IMR-90 (cell line): ENCODE measurements around the gene NCKAP5. TPM values are rescaled to one million over a fixed set of nuclear protein-coding genes. Genes with fewer than 3 reads are reported as not detected.
A peak's percentile ranks its signal among the peaks of the same experiment; 100 is the strongest.

Experiments used
- ATAC-seq: fragments of 200-7000 bp; cut with Tn5 transposase; 2 replicates; pipeline ENCODE4 v1.9.1; 2020; ENCODE audit warnings: low read depth, mild to moderate bottlenecking, moderate library complexity
- BruUV-seq: library from RNA; stranded (reverse); fragments of 400-500 nt; replicated peaks from 2 replicates; lab custom pipeline; 2021; lab: Mats Ljungman, UMichigan
- CTCF ChIA-PET: fragments of 300-600 bp; formaldehyde crosslinking; extraction: SDS; loops from one replicate; lab custom pipeline; 2021; ENCODE audit warnings: antibody characterized with exemption; lab: Yijun Ruan, JAX
- POLR2A ChIA-PET: fragments of 300-600 bp; sonication (Branson Sonifier 250); formaldehyde crosslinking; loops from one replicate; lab custom pipeline; 2022; ENCODE audit warnings: antibody characterized with exemption; ENCODE audit not compliant: unreplicated experiment; lab: Charles Lee
- DNase-seq: peaks from one replicate; pipeline ENCODE4 v3.0.0; 2013
- H2AFZ ChIP-seq: replicated peaks from 2 replicates; pipeline ENCODE3; 2013; ENCODE audit warnings: low read length, mild to moderate bottlenecking; ENCODE audit not compliant: poor library complexity
- H2AK5ac ChIP-seq: 2 replicates; pipeline ENCODE4 v1.6.1; 2013; ENCODE audit warnings: low read depth, low read length, inconsistent platforms
- H2AK9ac ChIP-seq: replicated peaks from 2 replicates; pipeline ENCODE3; 2013; ENCODE audit warnings: mild to moderate bottlenecking, low read depth, low read length, moderate library complexity; ENCODE audit not compliant: poor library complexity
- H2BK120ac ChIP-seq: 2 replicates; pipeline ENCODE4 v1.6.1; 2013; ENCODE audit warnings: low read depth, low read length, inconsistent platforms
- H2BK15ac ChIP-seq: 3 replicates; pipeline ENCODE4 v1.6.1; 2013; ENCODE audit warnings: low read depth, low read length, inconsistent platforms
- H2BK20ac ChIP-seq: 2 replicates; pipeline ENCODE4 v1.6.1; 2013; ENCODE audit warnings: low read depth, mild to moderate bottlenecking, inconsistent platforms, low read length, moderate library complexity
- H2BK5ac ChIP-seq: 2 replicates; pipeline ENCODE4 v1.6.1; 2013; ENCODE audit warnings: mild to moderate bottlenecking, low read depth, low read length, inconsistent platforms; ENCODE audit not compliant: poor library complexity, severe bottlenecking
- H3K14ac ChIP-seq: replicated peaks from 2 replicates; pipeline ENCODE4 v1.6.1; 2013; ENCODE audit warnings: low read depth, low read length, inconsistent platforms
- H3K18ac ChIP-seq: 2 replicates; pipeline ENCODE4 v1.6.1; 2013; ENCODE audit warnings: low read depth, low read length, control low read depth
- H3K23ac ChIP-seq: 2 replicates; pipeline ENCODE4 v1.6.1; 2013; ENCODE audit warnings: low read depth, low read length, inconsistent platforms
- H3K27ac ChIP-seq: 2 replicates; pipeline ENCODE4 v1.5.1; 2013; ENCODE audit warnings: mild to moderate bottlenecking, control low read depth, low read length; ENCODE audit not compliant: insufficient read depth
- H3K27me3 ChIP-seq: 2 replicates; pipeline ENCODE4 v1.6.1; 2013; ENCODE audit warnings: low read length; ENCODE audit not compliant: control insufficient read depth, insufficient read depth
- H3K36me3 ChIP-seq: 2 replicates; pipeline ENCODE4 v1.6.1; 2013; ENCODE audit warnings: low read length, mixed read lengths; ENCODE audit not compliant: control insufficient read depth, insufficient read depth
- H3K4ac ChIP-seq: 2 replicates; pipeline ENCODE4 v1.6.1; 2013; ENCODE audit warnings: low read depth, low read length, inconsistent platforms
- H3K4me1 ChIP-seq: 2 replicates; pipeline ENCODE4 v1.6.1; 2013; ENCODE audit warnings: low read length, mixed read lengths; ENCODE audit not compliant: control insufficient read depth, insufficient read depth
- H3K4me2 ChIP-seq: 2 replicates; pipeline ENCODE4 v1.6.1; 2013; ENCODE audit warnings: low read depth, mild to moderate bottlenecking, control low read depth, low read length, moderate library complexity
- H3K4me3 ChIP-seq: 2 replicates; pipeline ENCODE4 v1.5.1; 2013; ENCODE audit warnings: low read depth, mild to moderate bottlenecking, control low read depth, low read length, moderate library complexity; ENCODE audit not compliant: insufficient read depth
- H3K56ac ChIP-seq: 2 replicates; pipeline ENCODE4 v1.6.1; 2013; ENCODE audit warnings: low read length, inconsistent platforms; ENCODE audit not compliant: insufficient read depth; ENCODE audit errors: extremely low read depth
- H3K79me1 ChIP-seq, 2 experiments: 2 replicates each; pipeline ENCODE4 v1.6.1; 2013; ENCODE audit warnings: low read length in 2 of 2, inconsistent platforms in 1 of 2, low read depth in 1 of 2
- H3K9ac ChIP-seq: 2 replicates; pipeline ENCODE4 v1.6.1; 2013; ENCODE audit warnings: low read depth, low read length, control low read depth
- H3K9me1 ChIP-seq: 2 replicates; pipeline ENCODE4 v1.6.1; 2013; ENCODE audit warnings: low read length, inconsistent platforms; ENCODE audit not compliant: insufficient read depth
- H3K9me3 ChIP-seq: 2 replicates; pipeline ENCODE4 v1.6.1; 2013; ENCODE audit warnings: low read length; ENCODE audit not compliant: control insufficient read depth, insufficient read depth
- H4K20me1 ChIP-seq: 2 replicates; pipeline ENCODE4 v1.6.1; 2013; ENCODE audit warnings: low read length, inconsistent platforms; ENCODE audit not compliant: insufficient read depth
- H4K5ac ChIP-seq: 2 replicates; pipeline ENCODE4 v1.6.1; 2013; ENCODE audit warnings: mild to moderate bottlenecking, low read depth, low read length, control low read depth
- H4K8ac ChIP-seq, 2 experiments: 2 replicates each; pipeline ENCODE4 v1.6.1; 2013; ENCODE audit warnings: low read depth in 2 of 2, low read length in 2 of 2, control low read depth in 1 of 2, inconsistent platforms in 1 of 2
- H4K91ac ChIP-seq: 2 replicates; pipeline ENCODE4 v1.6.1; 2013; ENCODE audit warnings: low read depth, low read length, inconsistent platforms; ENCODE audit not compliant: insufficient read depth
- BHLHE40 ChIP-seq: fragments of 150-350 bp; IDR thresholded peaks from 2 replicates; pipeline ENCODE4 v1.6.1; 2016; ENCODE audit warnings: mild to moderate bottlenecking, low read depth, low read length
- CEBPB ChIP-seq: IDR thresholded peaks from 2 replicates; pipeline ENCODE4 v1.6.1; 2012; ENCODE audit warnings: low read depth, low read length, improper control_type of control experiment
- CHD1 ChIP-seq: IDR thresholded peaks from 2 replicates; pipeline ENCODE4 v1.6.1; 2012; ENCODE audit warnings: low read depth, low read length, improper control_type of control experiment
- ELK1 ChIP-seq: fragments of 150-350 bp; IDR thresholded peaks from 2 replicates; pipeline ENCODE4 v1.6.1; 2016; ENCODE audit warnings: low read depth, mild to moderate bottlenecking, low read length, moderate library complexity, borderline replicate concordance
- MAZ ChIP-seq: IDR thresholded peaks from 2 replicates; pipeline ENCODE4 v1.6.1; 2012; ENCODE audit warnings: low read depth, mild to moderate bottlenecking, low read length, improper control_type of control experiment, moderate library complexity, borderline replicate concordance
- MXI1 ChIP-seq: IDR thresholded peaks from 2 replicates; pipeline ENCODE4 v1.6.1; 2012; ENCODE audit warnings: low read depth, mild to moderate bottlenecking, low read length, moderate library complexity, borderline replicate concordance
- NFE2L2 ChIP-seq: fragments of 150-350 bp; IDR thresholded peaks from 2 replicates; pipeline ENCODE4 v1.6.1; 2016; ENCODE audit warnings: low read depth, mild to moderate bottlenecking, low read length
- POLR2A ChIP-seq: IDR thresholded peaks from 2 replicates; pipeline ENCODE4 v1.6.1; 2012; ENCODE audit warnings: mild to moderate bottlenecking, low read depth, low read length
- RAD21 ChIP-seq: IDR thresholded peaks from 2 replicates; pipeline ENCODE4 v1.6.1; 2012; ENCODE audit warnings: low read length, improper control_type of control experiment
- RCOR1 ChIP-seq: IDR thresholded peaks from 2 replicates; pipeline ENCODE4 v1.6.1; 2012; ENCODE audit warnings: mild to moderate bottlenecking, low read length, improper control_type of control experiment; ENCODE audit not compliant: insufficient replicate concordance
- RFX5 ChIP-seq: IDR thresholded peaks from 2 replicates; pipeline ENCODE4 v1.8.0; 2012; ENCODE audit warnings: low read depth, mild to moderate bottlenecking, low read length, moderate library complexity
- SMC3 ChIP-seq: fragments of 150-350 bp; IDR thresholded peaks from 2 replicates; pipeline ENCODE4 v1.6.1; 2016; ENCODE audit warnings: low read depth, mild to moderate bottlenecking, antibody characterized with exemption, low read length, moderate library complexity
- USF2 ChIP-seq: fragments of 150-350 bp; IDR thresholded peaks from 2 replicates; pipeline ENCODE4 v1.6.1; 2017; ENCODE audit warnings: mild to moderate bottlenecking, antibody characterized with exemption, low read length, low read depth
- WGBS, 2 experiments: methylation state at CpG; one replicate each; pipeline versions ENCODE4 v1.1.5 to v1.1.7; 2013; ENCODE audit warnings: missing lambda C conversion rate in 2 of 2; ENCODE audit not compliant: insufficient read length in 1 of 2; ENCODE audit errors: extremely low coverage in 2 of 2; 5-methylcytosine and 5-hydroxymethylcytosine counted together
- dilution Hi-C: fragments of 300-500 bp; cut with HindIII; formaldehyde crosslinking; loops from one replicate; pipeline ENCODE4 v1.14.3; 2018; ENCODE audit warnings: low sequenced_read_pairs; ENCODE audit not compliant: unreplicated experiment
- in situ Hi-C: fragments of 300-500 bp; cut with MboI; formaldehyde crosslinking; loops from 3 replicates; pipeline ENCODE4 v1.14.3; 2019; ENCODE audit warnings: low sequenced_read_pairs, inconsistent platforms, mixed read lengths
- intact Hi-C: fragments of 100-400 bp; cut with micrococcal nuclease; formaldehyde crosslinking; loops from 2 replicates; pipeline ENCODE4 v1.10.0; 2022
- polyA plus RNA-seq, 3 experiments: library from polyadenylated mRNA; depleted of rRNA; stranded (reverse); fragments of >200 nt; gene quantifications; 2 replicates each; pipeline ENCODE4 v1.2.3, GENCODE V29; 2012; ENCODE audit warnings: low replicate concordance in 1 of 3
- total RNA-seq: library from RNA; depleted of rRNA; stranded (reverse); fragments of >200 nt; gene quantifications from 2 replicates; pipeline ENCODE4 v1.2.3, GENCODE V29; 2012

Gene NCKAP5
- total and polyA plus RNA-seq, 2 of the 4 experiments (the other 2 are of a cell fraction), result 2.7 to 3.9 TPM

- Histone ChIP-seq H3K4me3 (no peak overlapping the region), H3K9ac (no peak overlapping the region), H2AFZ (no peak overlapping the region), H2BK15ac (no peak overlapping the region), H3K4ac (no peak overlapping the region), H3K9me3 (no peaks in the 10 kb centered on the region), H3K9me1 (peaks cover 19% of the 10 kb centered on the region), H3K56ac (no peak overlapping the region), H2AK5ac (no peak overlapping the region), H3K23ac (no peak overlapping the region; the same call in 1 of the 2 replicates), H2BK20ac (no peak overlapping the region), H3K14ac (no peak overlapping the region; the same call in 1 of the 2 replicates), H4K91ac (no peak overlapping the region), H3K18ac (no peak overlapping the region), H4K20me1 (peaks cover 9% of the 10 kb centered on the region; the same call in 1 of the 2 replicates), H2BK5ac (no peak overlapping the region), H3K27me3 (no peaks in the 10 kb centered on the region), H3K4me2 (no peak overlapping the region), H2BK120ac (no peak overlapping the region), H4K5ac (no peak overlapping the region), H3K27ac (no peak overlapping the region), H3K36me3 (no peaks in the 10 kb centered on the region), H4K8ac (no peak overlapping the region), H3K79me1 (peaks cover 43 to 79% of the 10 kb centered on the region in 2 experiments), H2AK9ac (no peak overlapping the region), H3K4me1 (peaks cover 14% of the 10 kb centered on the region)
- intact Hi-C loops (loop anchor here (10.0 kb wide), 1 partner anchor 903 kb away; no protein-coding TSS in a partner anchor), in situ Hi-C loops (loop anchor here (5.0 kb wide), 1 partner anchor 516 kb away; no protein-coding TSS in a partner anchor), dilution Hi-C loops (no loop called here)
- TF ChIP-seq BHLHE40 (no peak), SMC3 (no peak), CHD1 (no peak), NFE2L2 (no peak), POLR2A (no peak), RAD21 (no peak), USF2 (no peak), RFX5 (no peak), ELK1 (no peak), CEBPB (no peak), MXI1 (no peak), MAZ (no peak), RCOR1 (no peak)
- no peak for ATAC-seq
- ChIA-PET CTCF (interaction anchor here (0.6 to 1.9 kb wide), 2 partner anchors 393 to 561 kb away, joined by 4 to 8 read pairs; no protein-coding TSS in a partner anchor), POLR2A (no interaction called here)
- BruUV-seq, result no TSS peak
- DNase-seq, result peak; percentile 17
- no CpG with 5 or more reads among the region's 3 CpGs for whole genome bisulfite sequencing, 2 experiments
These were observed 400.3 kb downstream of the NCKAP5 start for GRCh38 chr2:133167990-133168389.
